Measurements from ENCODE around the gene FHDC1. TPM values are rescaled to one million over a fixed set of nuclear protein-coding genes. Genes with fewer than 3 reads are reported as not detected.
A peak's percentile ranks its signal among the peaks of the same experiment; 100 is the strongest.

FHDC1 gene
- total and polyA plus RNA-seq, 12 donors: 0.08 to 0.43 (median 0.19) TPM

DNA sequence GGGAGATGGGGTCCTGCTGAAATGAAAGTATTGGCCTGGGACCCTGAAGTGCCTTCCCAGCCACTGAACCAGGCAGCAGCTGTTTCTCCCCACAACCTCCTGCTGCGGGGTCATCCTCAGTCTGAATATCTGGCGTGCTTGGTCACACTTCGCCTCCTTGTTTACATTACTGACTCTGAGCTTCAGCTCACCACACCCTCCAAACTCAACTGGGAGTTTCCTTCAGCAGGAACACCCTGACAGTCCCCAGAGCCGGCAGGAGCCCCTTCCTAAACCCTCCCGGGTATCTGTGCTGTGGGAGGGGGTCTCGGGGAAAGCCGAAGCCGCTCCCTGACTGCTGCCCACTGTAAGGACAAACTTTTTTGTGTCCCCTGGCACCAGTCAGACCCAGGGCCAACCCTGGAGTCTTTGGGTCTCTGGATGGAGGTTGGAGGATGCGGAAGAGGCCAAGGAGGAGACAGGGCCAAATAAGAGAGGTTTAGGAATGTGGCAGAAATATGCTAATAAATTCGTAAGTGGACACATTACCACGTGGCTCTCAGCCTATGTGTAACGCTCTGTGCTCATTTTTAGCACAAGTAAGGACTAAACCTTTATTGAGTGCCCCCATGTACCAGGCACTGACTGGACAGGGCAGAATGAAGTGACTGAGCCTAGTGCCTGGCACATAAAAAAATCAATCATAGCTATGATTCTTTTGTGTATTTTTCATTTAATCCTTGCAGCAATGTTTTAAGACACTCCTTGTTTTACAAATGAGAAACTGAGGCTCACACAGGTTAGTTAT lies 20.7 kb downstream of the FHDC1 start:
- intact Hi-C loops (cut with DNase I): no loop called here
- Histone ChIP-seq H3K36me3 (no peaks in the 10 kb centered on the region), H3K27me3 (peaks cover 0 to 34% (median 6%) of the 10 kb centered on the region in 7 donors), H3K9me3 (no peaks in the 10 kb centered on the region), H3K4me1 (peaks cover 0 to 25% (median 15%) of the 10 kb centered on the region in 9 donors), H3K4me3 (no peak overlapping the region), H3K27ac (peak overlapping the region in 1 of 10 donors; percentile 20)
- peak in 5 of 8 donors; percentile 19 to 39 (median 31) for ATAC-seq
- no peak for DNase-seq
- WGBS, 2 donors: 63% methylated on average over 12 of the region's 12 CpGs
- TF ChIP-seq, protein P1, sequence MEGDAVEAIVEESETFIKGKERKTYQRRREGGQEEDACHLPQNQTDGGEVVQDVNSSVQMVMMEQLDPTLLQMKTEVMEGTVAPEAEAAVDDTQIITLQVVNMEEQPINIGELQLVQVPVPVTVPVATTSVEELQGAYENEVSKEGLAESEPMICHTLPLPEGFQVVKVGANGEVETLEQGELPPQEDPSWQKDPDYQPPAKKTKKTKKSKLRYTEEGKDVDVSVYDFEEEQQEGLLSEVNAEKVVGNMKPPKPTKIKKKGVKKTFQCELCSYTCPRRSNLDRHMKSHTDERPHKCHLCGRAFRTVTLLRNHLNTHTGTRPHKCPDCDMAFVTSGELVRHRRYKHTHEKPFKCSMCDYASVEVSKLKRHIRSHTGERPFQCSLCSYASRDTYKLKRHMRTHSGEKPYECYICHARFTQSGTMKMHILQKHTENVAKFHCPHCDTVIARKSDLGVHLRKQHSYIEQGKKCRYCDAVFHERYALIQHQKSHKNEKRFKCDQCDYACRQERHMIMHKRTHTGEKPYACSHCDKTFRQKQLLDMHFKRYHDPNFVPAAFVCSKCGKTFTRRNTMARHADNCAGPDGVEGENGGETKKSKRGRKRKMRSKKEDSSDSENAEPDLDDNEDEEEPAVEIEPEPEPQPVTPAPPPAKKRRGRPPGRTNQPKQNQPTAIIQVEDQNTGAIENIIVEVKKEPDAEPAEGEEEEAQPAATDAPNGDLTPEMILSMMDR (IDR thresholded peaks at IDR 0.05): no peak

DNA sequence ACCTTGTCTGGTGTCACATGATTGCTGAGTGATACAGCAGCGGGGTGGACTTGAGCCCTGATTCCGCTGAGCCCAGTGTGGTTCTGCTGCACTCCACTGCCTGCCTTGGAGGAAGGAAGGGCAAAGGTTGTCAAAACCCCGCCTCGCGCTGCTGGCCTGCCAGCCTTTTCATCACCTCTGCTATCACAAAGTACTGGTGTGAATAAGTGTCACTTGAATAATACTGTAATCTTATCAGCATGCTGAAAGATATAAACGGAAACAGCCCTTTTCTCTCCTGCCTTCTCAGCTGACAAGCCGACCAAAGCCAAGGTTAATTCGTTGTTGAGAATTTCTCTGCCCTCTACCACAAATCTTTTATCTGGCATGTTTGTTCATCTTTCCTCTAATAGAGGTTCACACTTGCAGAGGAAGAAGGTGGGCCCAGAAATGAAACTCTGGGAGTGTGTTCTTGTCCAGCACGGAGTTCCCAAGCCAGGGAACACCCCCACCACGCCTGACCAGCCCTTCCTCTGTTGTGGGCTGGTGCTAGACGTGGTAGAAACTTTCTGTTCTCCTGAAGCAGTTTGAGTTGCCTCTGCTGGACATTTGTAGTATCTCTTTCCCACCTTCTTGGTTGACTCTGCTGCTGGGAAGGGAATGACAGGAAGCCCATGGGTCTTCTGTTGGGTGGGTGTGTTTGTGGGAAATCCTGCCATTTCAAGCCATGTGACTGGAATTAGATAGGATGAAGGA lies 21.5 kb downstream of the FHDC1 start:
- peak; percentile 42 to 64 for DNase-seq
- peak; percentile 77 to 95 (median 90) for ATAC-seq
- 15 to 19% methylated on average over 11 of the region's 11 CpGs for WGBS, 2 donors
- H3K27me3 ChIP-seq: peaks cover 0 to 32% (median 4%) of the 10 kb centered on the region in 7 donors
- H3K36me3 ChIP-seq: no peaks in the 10 kb centered on the region
- H3K27ac ChIP-seq: peak overlapping the region in 3 of 10 donors; percentile 0 to 20 (median 17)
- no peak overlapping the region for H3K4me3 ChIP-seq
- H3K9me3 ChIP-seq: no peaks in the 10 kb centered on the region
- peaks cover 0 to 25% (median 15%) of the 10 kb centered on the region in 9 donors for H3K4me1 ChIP-seq
- TF ChIP-seq, protein P1 (IDR thresholded peaks at IDR 0.05): peak in 1 of 9 donors; percentile 7
- intact Hi-C loops (cut with DNase I): no loop called here

DNA sequence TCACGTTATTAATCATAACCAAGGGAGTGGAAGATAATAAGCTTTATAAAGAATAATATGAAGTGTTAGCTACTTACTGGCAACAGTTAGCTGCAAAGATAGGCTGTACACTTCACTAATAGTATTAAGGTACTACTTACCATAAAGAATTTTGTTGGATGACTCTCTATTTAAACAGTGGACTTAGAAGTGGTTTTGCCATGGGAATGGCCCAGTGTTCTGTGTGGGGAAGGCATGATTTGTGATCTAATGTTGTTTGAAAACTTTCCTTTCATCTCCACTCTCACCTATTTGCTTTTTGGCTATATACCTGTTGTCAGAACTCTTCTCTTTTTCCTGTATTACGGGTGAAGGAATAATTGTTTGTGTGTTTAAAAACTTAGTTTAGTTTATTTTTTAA lies 23.0 kb downstream of the FHDC1 start:
- Histone ChIP-seq H3K27me3 (peaks cover 0 to 23% (median 0%) of the 10 kb centered on the region in 7 donors), H3K36me3 (no peaks in the 10 kb centered on the region), H3K4me1 (peaks cover 0 to 25% (median 15%) of the 10 kb centered on the region in 9 donors), H3K4me3 (no peak overlapping the region), H3K27ac (no peak overlapping the region), H3K9me3 (no peaks in the 10 kb centered on the region)
- intact Hi-C loops (cut with DNase I): no loop called here
- no peak for DNase-seq
- no peak for ATAC-seq
- TF ChIP-seq, protein P1 (IDR thresholded peaks at IDR 0.05): no peak
- WGBS, 2 donors: 86 to 88% methylated on average over 2 of the region's 2 CpGs

DNA sequence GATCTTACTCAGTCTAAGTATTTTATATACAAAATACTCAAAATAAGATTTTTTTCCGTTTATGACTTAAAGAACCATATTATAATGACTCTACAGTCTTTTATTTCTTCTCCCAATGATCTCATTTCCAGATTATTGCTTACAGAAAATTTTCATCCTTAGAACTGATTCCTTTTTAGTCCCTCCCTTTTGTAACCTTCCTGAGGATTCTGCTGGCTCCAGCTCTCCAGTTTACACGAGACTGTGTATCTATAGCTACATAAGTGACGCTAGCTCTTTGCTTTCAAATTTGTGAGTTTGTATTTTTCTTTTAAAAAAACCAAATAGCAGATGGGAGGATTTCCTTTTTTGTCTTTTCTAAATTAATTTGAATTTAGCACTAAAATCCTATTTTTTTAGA lies 24.0 kb downstream of the FHDC1 start:
- H3K4me3 ChIP-seq: no peak overlapping the region
- intact Hi-C loops (cut with DNase I): no loop called here
- peaks cover 0 to 25% (median 15%) of the 10 kb centered on the region in 9 donors for H3K4me1 ChIP-seq
- no peaks in the 10 kb centered on the region for H3K9me3 ChIP-seq
- ATAC-seq (no peak), DNase-seq (no peak)
- H3K27me3 ChIP-seq: peaks cover 0 to 16% (median 0%) of the 10 kb centered on the region in 7 donors
- no peak overlapping the region for H3K27ac ChIP-seq
- no peaks in the 10 kb centered on the region for H3K36me3 ChIP-seq
- 90 to 95% methylated on average over 3 of the region's 3 CpGs for WGBS, 2 donors
- TF ChIP-seq, protein P1 (IDR thresholded peaks at IDR 0.05): no peak
